A549 (cell line): ENCODE data around the gene RAPGEF5. TPM values are rescaled to one million over a fixed set of nuclear protein-coding genes. Genes with fewer than 3 reads are reported as not detected.

Experiments
- ATAC-seq, 2 experiments: fragments of 200-7000 bp in 1 of 2; fragments of >200 bp in 1 of 2; cut with Nextera tagmentation in 1 of 2; cut with Tn5 transposase in 1 of 2; 3 replicates each; pipeline versions ENCODE4 v1.8.0 to v1.9.1; 2018 to 2020; ENCODE audit warnings: mild to moderate bottlenecking in 1 of 2, moderate library complexity in 1 of 2
- CTCF ChIA-PET: fragments of 300-600 bp; sonication (Branson Sonifier 250); formaldehyde crosslinking; extraction: SDS; loops from one replicate; lab custom pipeline; 2021; ENCODE audit warnings: antibody characterized with exemption, inconsistent platforms; lab: Yijun Ruan, JAX
- POLR2A ChIA-PET: fragments of 350-600 bp; formaldehyde crosslinking; extraction: SDS; loops from one replicate; lab custom pipeline; 2021; ENCODE audit warnings: antibody characterized with exemption, inconsistent platforms; lab: Yijun Ruan, JAX
- DNase-seq, 2 experiments: peaks; one replicate each; pipeline versions ENCODE4 v3.0.0 to v3.0.0-alpha.2; 2011 to 2016; ENCODE audit warnings: low read depth in 1 of 2, low spot score in 1 of 2
- FAIRE-seq: peaks from 2 replicates; lab custom pipeline; 2011; peaks lifted over from hg19 to GRCh38; lab: Jason Lieb, UNC
- H3K27ac ChIP-seq, 2 experiments: fragments of >200 bp; sonication (Bioruptor Twin); formaldehyde crosslinking; 3 replicates each; pipeline ENCODE4 v1.5.1; 2016 to 2017
- H3K4me1 ChIP-seq: fragments of >200 bp; sonication (Bioruptor Twin); formaldehyde crosslinking; 3 replicates; pipeline ENCODE4 v1.6.1; 2016
- H3K4me2 ChIP-seq: fragments of >200 bp; sonication (Bioruptor Twin); formaldehyde crosslinking; 3 replicates; pipeline ENCODE4 v1.6.1; 2016
- H3K4me3 ChIP-seq: fragments of >200 bp; sonication (Bioruptor Twin); formaldehyde crosslinking; 3 replicates; pipeline ENCODE4 v1.5.1; 2016
- H3K9me3 ChIP-seq: fragments of >200 bp; sonication (Bioruptor Twin); formaldehyde crosslinking; 3 replicates; pipeline ENCODE4 v1.6.1; 2016
- ATOH8 ChIP-seq: fragments of 250-450 bp; sonication (Bioruptor Pico); IDR thresholded peaks from 2 replicates; pipeline ENCODE4 v1.5.0; 2020; ENCODE audit warnings: low read depth, mild to moderate bottlenecking, moderate library complexity
- CBX8 ChIP-seq: fragments of 200-600 bp; sonication (generic); IDR thresholded peaks from 2 replicates; pipeline ENCODE4 v1.6.1; 2016
- CEBPB ChIP-seq, 2 experiments: fragments of >200 bp in 1 of 2; sonication (Bioruptor Twin) in 1 of 2; formaldehyde crosslinking in 1 of 2; IDR thresholded peaks; 2 replicates each; pipeline ENCODE4 v1.6.1; 2012 to 2016
- EHMT2 ChIP-seq: fragments of 200-600 bp; sonication (generic); IDR thresholded peaks from 2 replicates; pipeline ENCODE4 v1.6.1; 2016; ENCODE audit warnings: antibody characterized with exemption, low read depth, mild to moderate bottlenecking, moderate library complexity
- ELK1 ChIP-seq: fragments of 150-350 bp; IDR thresholded peaks from 2 replicates; pipeline ENCODE4 v1.6.1; 2014; ENCODE audit warnings: low read depth, mild to moderate bottlenecking, low read length
- EP300 ChIP-seq, 2 experiments: fragments of >200 bp; sonication (Bioruptor Twin); formaldehyde crosslinking; IDR thresholded peaks; 2 replicates in 1 of 2; 3 replicates in 1 of 2; pipeline ENCODE4 v1.6.1; 2016 to 2017
- FOSL2 ChIP-seq, 2 experiments: fragments of 450-650 bp in 1 of 2; fragments of >200 bp in 1 of 2; sonication (Bioruptor Twin) in 1 of 2; formaldehyde crosslinking; IDR thresholded peaks; 2 replicates each; pipeline versions ENCODE4 v1.5.0 to v1.6.1; 2016 to 2020; ENCODE audit warnings: mild to moderate bottlenecking in 1 of 2, moderate library complexity in 1 of 2
- HDAC2 ChIP-seq: fragments of 200-600 bp; sonication (generic); IDR thresholded peaks from 2 replicates; pipeline ENCODE4 v1.6.1; 2016
- HOXB5 ChIP-seq: fragments of 250-450 bp; sonication (Bioruptor Pico); IDR thresholded peaks from 2 replicates; pipeline ENCODE4 v1.5.0; 2020; ENCODE audit warnings: mild to moderate bottlenecking, moderate library complexity
- JUN ChIP-seq, 2 experiments: fragments of >200 bp; sonication (Bioruptor Twin); formaldehyde crosslinking; IDR thresholded peaks; 2 replicates in 1 of 2; 3 replicates in 1 of 2; pipeline ENCODE4 v1.6.1; 2016 to 2017
- KDM5A ChIP-seq: fragments of 200-600 bp; sonication (generic); IDR thresholded peaks from 2 replicates; pipeline ENCODE4 v1.6.1; 2016; ENCODE audit warnings: antibody characterized with exemption, mild to moderate bottlenecking
- MAFK ChIP-seq: fragments of 450-650 bp; IDR thresholded peaks from 2 replicates; pipeline ENCODE4 v1.6.1; 2014; ENCODE audit not compliant: partially characterized antibody
- MAX ChIP-seq: IDR thresholded peaks from 2 replicates; pipeline ENCODE4 v1.6.1; 2012
- MYC ChIP-seq: IDR thresholded peaks from 2 replicates; pipeline ENCODE4 v1.6.1; 2012; ENCODE audit warnings: mild to moderate bottlenecking, inconsistent platforms, low read length, improper control_type of control experiment, borderline replicate concordance
- NPAS2 ChIP-seq: fragments of 250-450 bp; sonication (Bioruptor Pico); IDR thresholded peaks from 2 replicates; pipeline ENCODE4 v1.8.0; 2022; ENCODE audit warnings: mild to moderate bottlenecking, moderate library complexity, borderline replicate concordance
- NR3C1 ChIP-seq: fragments of >200 bp; sonication (Bioruptor Twin); formaldehyde crosslinking; IDR thresholded peaks from 3 replicates; pipeline ENCODE4 v1.6.1; 2017
- PBX3 ChIP-seq: IDR thresholded peaks from 2 replicates; pipeline ENCODE4 v1.6.1; 2012
- POLR2A ChIP-seq: IDR thresholded peaks from 2 replicates; pipeline ENCODE4 v1.6.1; 2012; ENCODE audit warnings: mild to moderate bottlenecking, low read length
- POLR2AphosphoS2 ChIP-seq: conservative IDR thresholded peaks from 2 replicates; pipeline ENCODE4 v1.6.1; 2012; ENCODE audit warnings: low read length, improper control_type of control experiment, inconsistent platforms
- RCOR1 ChIP-seq: fragments of 150-350 bp; IDR thresholded peaks from 2 replicates; pipeline ENCODE4 v1.6.1; 2014; ENCODE audit warnings: antibody characterized with exemption, low read length, low read depth
- REST ChIP-seq: fragments of 200-600 bp; sonication (generic); IDR thresholded peaks from 2 replicates; pipeline ENCODE4 v1.6.1; 2016; ENCODE audit warnings: antibody characterized with exemption, mild to moderate bottlenecking, moderate library complexity
- RFX5 ChIP-seq: fragments of 450-650 bp; IDR thresholded peaks from 2 replicates; pipeline ENCODE4 v1.7.1; 2014; ENCODE audit warnings: antibody characterized with exemption, mild to moderate bottlenecking, moderate library complexity
- RNF2 ChIP-seq: fragments of 200-600 bp; sonication (generic); IDR thresholded peaks from 2 replicates; pipeline ENCODE4 v1.6.1; 2016; ENCODE audit warnings: low read depth, mild to moderate bottlenecking, antibody characterized with exemption, moderate library complexity, borderline replicate concordance
- SMC3 ChIP-seq: fragments of >200 bp; sonication (Bioruptor Twin); formaldehyde crosslinking; IDR thresholded peaks from 3 replicates; pipeline ENCODE4 v1.6.1; 2018; ENCODE audit warnings: inconsistent platforms
- TP53 ChIP-seq: fragments of 250-450 bp; sonication (Bioruptor Pico); IDR thresholded peaks from 2 replicates; pipeline ENCODE4 v1.5.0; 2021; ENCODE audit warnings: mild to moderate bottlenecking, moderate library complexity
- USF2 ChIP-seq: fragments of 450-650 bp; IDR thresholded peaks from 2 replicates; pipeline ENCODE4 v1.6.1; 2014; ENCODE audit warnings: antibody characterized with exemption
- ZC3H11A ChIP-seq: fragments of 450-650 bp; IDR thresholded peaks from 2 replicates; pipeline ENCODE4 v1.6.1; 2014; ENCODE audit warnings: antibody characterized with exemption, mild to moderate bottlenecking
- WGBS: methylation state at CpG from one replicate; pipeline ENCODE4 v1.1.6; 2017; ENCODE audit errors: missing lambda C conversion rate; 5-methylcytosine and 5-hydroxymethylcytosine counted together
- polyA plus RNA-seq, 4 experiments: library from polyadenylated mRNA; depleted of rRNA in 3 of 4; stranded (reverse); fragments of >200 nt; fragmentation: RNase III in 1 of 4; extraction: RNeasy Plus Mini Kit Qiagen cat#74134 plus additional on column Dnase treatment in 1 of 4; gene quantifications; 2 replicates in 3 of 4; 3 replicates in 1 of 4; pipeline ENCODE4 v1.2.3, GENCODE V29; 2011 to 2017

Gene RAPGEF5
- polyA plus RNA-seq, 2 of the 4 experiments (the other 2 are of a cell fraction), result 0.03 to 0.14 TPM

- TF ChIP-seq MAX (no peak), HOXB5 (CRISPR knock-in tag) (no peak), NPAS2 (CRISPR knock-in tag) (no peak), ZC3H11A (no peak)
Observed at GRCh38 chr7:22281481-22281880, 75.5 kb downstream of the RAPGEF5 start (continued).

- TF ChIP-seq POLR2A (no peak), POLR2AphosphoS2 (no peak), RFX5 (no peak), ATOH8 (no peak), NR3C1 (no peak), PBX3 (no peak), CEBPB (IDR thresholded peaks at IDR 0.05) (no peak), EP300 (IDR thresholded peaks at IDR 0.05) (no peak), SMC3 (no peak), TP53 (no peak), KDM5A (no peak), MAFK (no peak)
- TF ChIP-seq, all 56 proteins: peak for 0
- H3K27ac ChIP-seq, result no peak overlapping the region
- no peaks in the 10 kb centered on the region for H3K4me1 ChIP-seq
- 17% methylated on average over 3 of the region's 3 CpGs for WGBS
- ChIA-PET POLR2A (no interaction called here), CTCF (interaction anchor here (0.6 kb wide), 1 partner anchor 26 kb away, joined by 3 read pairs; no protein-coding TSS in a partner anchor)
- ATAC-seq (no peak), DNase-seq (no peak), FAIRE-seq (no peak)
- no peak overlapping the region for H3K4me3 ChIP-seq
- no peaks in the 10 kb centered on the region for H3K9me3 ChIP-seq
- H3K4me2 ChIP-seq, result no peak overlapping the region
Observed at GRCh38 chr7:22280031-22280430, 76.9 kb downstream of the RAPGEF5 start.

- ATAC-seq, result no peak
- POLR2A ChIA-PET, result no interaction called here
- 45% methylated on average over 2 of the region's 2 CpGs for WGBS
- Histone ChIP-seq H3K27ac (no peak overlapping the region), H3K4me3 (no peak overlapping the region), H3K4me1 (no peaks in the 10 kb centered on the region), H3K9me3 (no peaks in the 10 kb centered on the region), H3K4me2 (no peak overlapping the region)
- TF ChIP-seq TP53, result no peak
- no peak for TF ChIP-seq POLR2AphosphoS2
- CTCF ChIA-PET, result no interaction called here
- no peak for DNase-seq
- no peak for FAIRE-seq
Observed at GRCh38 chr7:22278660-22279059, 78.3 kb downstream of the RAPGEF5 start.

- no peak for TF ChIP-seq POLR2AphosphoS2
- no peak for TF ChIP-seq POLR2A
- no peak for TF ChIP-seq CBX8
- TF ChIP-seq EHMT2, result no peak
- TF ChIP-seq NPAS2 (CRISPR knock-in tag), result no peak
- no peak for TF ChIP-seq MYC
- TF ChIP-seq RNF2, result no peak
- TF ChIP-seq RCOR1, result no peak
- no peak for TF ChIP-seq JUN (IDR thresholded peaks at IDR 0.05)
- TF ChIP-seq HDAC2, result no peak
- no peak for TF ChIP-seq USF2
- no peak for TF ChIP-seq ELK1
- TF ChIP-seq REST, result no peak
- TF ChIP-seq FOSL2 (IDR thresholded peaks at IDR 0.05), result no peak
- TF ChIP-seq FOSL2 (CRISPR knock-in tag; IDR thresholded peaks at IDR 0.05), result no peak
- TF ChIP-seq, all 56 proteins: peak for 0
- 22% methylated on average over 4 of the region's 4 CpGs for WGBS
- Histone ChIP-seq H3K4me2 (no peak overlapping the region), H3K9me3 (no peaks in the 10 kb centered on the region), H3K4me1 (no peaks in the 10 kb centered on the region), H3K4me3 (no peak overlapping the region), H3K27ac (no peak overlapping the region)
- ATAC-seq (no peak), FAIRE-seq (no peak), DNase-seq (no peak)
- CTCF ChIA-PET, result no interaction called here
- POLR2A ChIA-PET, result no interaction called here
Observed at GRCh38 chr7:22277375-22277774, 79.6 kb downstream of the RAPGEF5 start.
